ENCODE measurements around the gene MRPL21.

- TF ChIP-seq IKZF1 (IDR thresholded peaks at IDR 0.05) (no peak), CTCF (CRISPR knock-in tag; IDR thresholded peaks at IDR 0.05) (no peak), POLR2AphosphoS5 (IDR thresholded peaks at IDR 0.05; ENCODE audit: low read depth, low read length) (no peak), EP300 (IDR thresholded peaks at IDR 0.05; ENCODE audit: low read depth in 2 of 2, low read length in 2 of 2) (no peak), EP300 (CRISPR knock-in tag; IDR thresholded peaks at IDR 0.05; ENCODE audit: borderline replicate concordance) (no peak), REPIN1 (CRISPR knock-in tag; IDR thresholded peaks at IDR 0.05; ENCODE audit: borderline replicate concordance, low read depth) (no peak), SETDB1 (CRISPR knock-in tag; IDR thresholded peaks at IDR 0.05; ENCODE audit: borderline replicate concordance) (no peak), ZNF639 (CRISPR knock-in tag; conservative IDR thresholded peaks at IDR 0.05) (no peak), ZFX (CRISPR knock-in tag; IDR thresholded peaks at IDR 0.05; ENCODE audit: low read depth) (no peak), ZBTB7A (CRISPR knock-in tag; IDR thresholded peaks at IDR 0.05) (no peak), ZFP1 (CRISPR knock-in tag; IDR thresholded peaks at IDR 0.05) (no peak), RAD21 (CRISPR knock-in tag; IDR thresholded peaks at IDR 0.05) (no peak)
Observed at GRCh38 chr11:68892576-68892975, 11.1 kb downstream of the MRPL21 start.

Data from HepG2 (cell line).